HuH-7 (cell line): ENCODE results near the gene ATG16L2.
"Not testable (repeated sequence)": the region's sequence is repeated elsewhere in the genome, so short reads cannot be mapped to it uniquely, and the experiment has no call there.

Source experiments
- DNase-seq: peaks from one replicate; pipeline ENCODE4 v3.0.0; 2011; ENCODE audit warnings: low spot score

The ATG16L2 gene

DNA sequence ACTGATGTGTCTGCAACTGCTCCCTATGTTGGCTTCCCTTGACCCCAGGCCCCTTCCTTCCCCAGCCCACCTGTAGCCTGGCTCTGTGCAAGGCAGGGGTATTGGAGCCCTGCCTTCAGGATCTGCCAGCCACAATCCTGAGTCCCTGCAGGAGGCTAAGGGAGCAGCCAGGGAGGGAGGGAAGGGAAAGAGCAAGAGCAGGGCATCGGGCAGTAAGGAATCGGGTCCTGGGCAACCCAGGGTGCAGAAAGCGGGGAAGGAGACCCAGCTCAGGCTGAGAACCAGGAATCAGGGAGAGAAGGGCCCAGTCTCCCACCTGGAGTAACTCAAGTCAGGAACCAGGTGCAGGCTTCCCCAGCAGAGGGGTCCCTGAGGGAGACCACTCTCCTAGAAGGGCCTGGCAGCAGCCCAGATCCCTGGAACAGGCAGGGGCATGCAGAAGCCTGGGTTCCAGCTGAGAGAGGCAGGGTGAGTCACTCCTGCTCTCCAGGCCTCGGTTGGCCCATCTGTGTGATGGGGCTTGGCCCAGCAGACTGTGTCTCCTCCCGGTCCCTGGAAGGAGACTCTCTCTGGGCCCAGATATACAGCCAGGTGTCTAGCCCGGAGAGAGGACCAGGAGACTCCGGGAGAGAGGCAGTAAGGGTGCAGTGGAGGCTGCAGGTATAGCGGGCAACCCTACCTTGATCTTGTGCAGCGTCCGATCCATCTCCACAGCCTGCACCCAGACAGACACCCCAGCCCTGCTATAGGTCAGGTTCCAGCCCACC, 33.7 kb upstream of the ATG16L2 start:
- peak; percentile 22 for DNase-seq

- DNase-seq, result no peak
These were observed 33.2 kb upstream of the ATG16L2 start for GRCh38 chr11:72781063-72781312.

DNA sequence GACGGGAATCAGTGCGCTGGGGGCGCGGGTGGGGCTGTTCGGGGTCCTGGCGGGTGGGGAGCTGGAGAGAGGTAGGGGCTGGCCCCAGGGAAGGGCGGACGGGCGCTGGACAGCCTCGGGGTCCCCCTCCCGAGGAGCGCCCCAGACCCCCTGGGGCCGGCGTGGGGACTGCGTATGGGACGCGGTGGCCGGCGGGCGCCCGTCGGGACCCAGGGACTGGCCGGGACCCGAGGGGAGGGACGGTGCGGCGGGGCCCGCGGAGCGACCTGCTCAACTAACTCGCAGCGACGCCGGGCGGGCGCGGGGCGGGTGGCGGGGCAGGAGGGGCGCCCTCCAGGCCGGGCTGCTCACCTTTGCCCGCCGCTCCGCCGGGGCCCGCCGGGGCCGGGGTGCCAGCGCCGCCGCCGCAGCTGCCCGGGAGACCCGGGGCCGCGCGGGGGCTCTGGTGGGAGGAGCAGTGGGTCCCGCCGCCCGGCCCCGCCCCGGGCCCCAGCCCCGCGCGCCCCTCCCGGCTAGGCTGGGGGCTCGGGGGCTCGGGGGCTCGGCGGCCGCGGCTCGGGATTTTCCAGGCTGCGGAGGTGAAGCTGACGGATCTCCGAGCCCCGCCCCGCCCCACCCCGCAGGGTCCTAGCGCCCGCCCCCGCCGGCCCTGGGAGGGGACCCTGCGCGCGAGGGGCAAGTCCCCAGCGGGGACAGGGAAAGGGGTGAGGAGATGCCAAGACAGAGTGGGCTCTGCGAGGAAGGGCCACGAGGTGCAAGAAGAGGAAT, 32.7 kb upstream of the ATG16L2 start:
- DNase-seq, result peak; percentile 78

DNA sequence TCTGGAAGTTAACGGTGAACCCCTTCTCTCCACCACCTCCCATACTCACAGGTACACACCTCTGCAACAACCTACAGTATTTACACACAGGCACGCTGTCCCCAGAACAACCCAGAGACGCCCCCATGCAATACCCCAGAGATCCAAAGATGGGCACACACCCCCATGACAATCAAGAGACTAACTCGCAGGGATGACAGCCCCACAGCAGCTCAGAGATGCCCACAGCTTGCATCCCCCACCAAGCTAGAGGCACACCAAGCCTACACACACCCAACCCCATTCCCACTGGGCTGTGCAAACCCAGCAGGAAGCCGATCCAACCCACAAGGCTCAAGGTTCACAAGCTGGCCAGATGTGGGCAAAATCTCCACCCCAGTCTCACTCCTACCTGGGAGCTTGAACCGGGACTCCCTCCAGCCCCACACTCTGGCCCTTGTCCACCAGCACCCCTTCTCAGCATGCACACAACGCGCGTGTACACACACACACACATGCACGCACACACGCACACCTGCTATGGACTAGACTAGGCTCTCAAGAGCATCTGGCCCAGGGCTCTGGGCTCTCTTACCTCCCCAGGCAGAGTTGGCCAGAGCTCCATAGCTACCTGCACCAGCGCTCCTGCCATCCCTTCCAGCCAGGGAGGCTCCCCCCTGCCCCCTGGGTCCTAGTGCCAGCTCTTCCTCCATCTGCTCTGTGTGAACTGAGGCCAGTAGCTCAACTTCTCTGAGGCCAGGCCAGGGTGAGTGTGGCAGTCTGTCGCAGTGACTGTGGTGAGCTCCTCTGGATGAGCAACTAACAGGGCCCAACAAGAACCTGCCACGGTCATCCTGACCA, 31.9 kb upstream of the ATG16L2 start:
- peak; percentile 52 for DNase-seq

DNA sequence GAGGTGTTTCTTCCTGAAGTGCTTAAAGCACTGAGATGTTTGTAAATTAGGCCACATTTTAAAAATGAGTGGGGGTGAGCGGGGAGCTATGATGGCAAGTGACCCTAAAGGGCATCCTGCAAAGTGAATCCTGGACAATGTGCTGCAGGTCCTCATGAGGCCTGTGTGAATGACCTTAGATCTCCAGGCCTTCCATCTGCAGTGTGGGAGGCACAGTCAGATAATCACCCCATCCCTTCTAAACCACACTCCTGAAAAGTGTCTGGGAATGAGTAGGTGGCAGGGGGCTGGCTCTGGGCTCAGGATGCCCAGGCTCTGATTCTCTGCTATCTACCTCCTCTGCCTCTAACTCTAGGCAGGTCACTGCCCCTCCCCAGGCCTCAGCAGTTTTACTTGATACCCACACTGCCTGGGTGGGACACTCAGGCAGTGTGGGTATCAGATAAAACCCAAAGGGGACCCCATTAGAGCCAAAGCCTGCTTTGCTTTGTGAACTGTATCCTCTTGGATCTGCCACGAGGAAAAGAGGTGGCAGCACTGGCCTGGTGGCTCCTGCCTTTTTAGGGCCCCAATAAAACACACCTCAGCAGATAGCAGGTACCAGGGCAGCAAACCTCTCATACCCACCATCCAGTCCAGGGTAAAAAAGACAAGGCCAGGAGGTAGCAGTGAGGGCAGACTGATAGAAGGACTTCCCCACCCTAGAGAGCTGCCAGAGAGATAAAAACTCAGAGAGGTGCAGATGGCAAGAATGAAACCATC, 30.9 kb upstream of the ATG16L2 start:
- DNase-seq, result no peak

DNA sequence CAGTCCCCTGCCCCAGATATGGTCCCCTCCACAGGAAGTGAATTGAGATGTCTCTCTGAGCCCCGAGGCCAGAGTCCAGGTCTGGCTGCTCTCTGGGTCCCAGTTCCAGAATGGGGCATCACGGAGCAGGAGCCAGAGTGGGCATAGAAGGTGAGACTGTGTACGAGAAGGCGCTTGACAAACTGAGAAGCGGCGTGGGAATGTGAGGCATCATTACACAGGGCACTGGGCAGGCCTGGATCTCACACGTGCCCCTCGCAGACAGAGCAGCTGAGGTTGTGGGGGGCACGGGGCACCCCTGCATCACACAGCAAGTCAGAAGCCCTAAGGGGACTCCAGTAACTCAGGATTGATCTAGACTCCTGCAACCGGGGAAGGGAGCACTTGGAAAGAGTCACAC, 29.5 kb upstream of the ATG16L2 start:
- DNase-seq, result no peak

- peak; percentile 43 for DNase-seq
These were observed 27.7 kb upstream of the ATG16L2 start for GRCh38 chr11:72786305-72787215.

GRCh38 chr11:72787216-72788104, 26.8 kb upstream of the ATG16L2 start:
- DNase-seq, result peak; percentile 81

DNA sequence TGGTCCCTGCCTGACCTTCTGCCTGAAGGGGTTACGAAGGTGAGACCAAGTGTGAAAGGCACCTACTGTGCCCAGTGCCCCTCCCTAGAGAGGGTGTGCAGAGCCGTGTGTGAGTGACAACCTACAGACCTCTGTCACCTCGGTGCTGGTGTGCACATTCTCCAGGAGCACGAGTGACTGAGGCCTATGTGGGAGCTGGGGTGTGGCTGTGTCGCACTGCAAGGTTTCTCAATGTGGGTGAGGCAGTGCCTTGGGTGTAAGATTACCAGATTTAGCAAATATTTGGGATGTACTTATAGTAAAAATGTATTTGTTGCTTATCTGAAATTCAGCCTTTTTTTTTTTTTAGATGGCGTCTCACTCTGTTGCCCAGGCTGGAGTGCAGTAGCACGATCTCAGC, 26.0 kb upstream of the ATG16L2 start:
- DNase-seq, result no peak

GRCh38 chr11:72789493-72790131, 24.6 kb upstream of the ATG16L2 start:
- no peak for DNase-seq

DNA sequence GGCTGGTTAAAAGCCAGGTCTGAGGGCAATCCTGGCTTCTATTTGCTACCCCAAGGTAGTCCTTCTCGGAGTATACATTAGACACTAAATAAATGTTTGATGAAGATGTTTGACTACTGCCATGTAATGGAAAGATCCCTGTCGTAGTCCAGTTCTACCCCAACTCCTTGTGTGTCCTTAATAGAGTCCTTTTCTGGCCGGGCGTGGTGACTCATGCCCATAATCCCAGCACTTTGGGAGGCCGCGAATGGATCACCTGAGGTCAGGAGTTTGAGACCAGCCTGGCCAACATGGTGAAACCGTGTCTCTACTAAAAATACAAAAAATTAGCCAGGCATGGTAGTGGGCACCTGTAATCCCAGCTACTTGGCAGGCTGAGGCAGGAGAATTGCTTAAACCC, 23.0 kb upstream of the ATG16L2 start:
- DNase-seq, result not testable (repeated sequence)

DNA sequence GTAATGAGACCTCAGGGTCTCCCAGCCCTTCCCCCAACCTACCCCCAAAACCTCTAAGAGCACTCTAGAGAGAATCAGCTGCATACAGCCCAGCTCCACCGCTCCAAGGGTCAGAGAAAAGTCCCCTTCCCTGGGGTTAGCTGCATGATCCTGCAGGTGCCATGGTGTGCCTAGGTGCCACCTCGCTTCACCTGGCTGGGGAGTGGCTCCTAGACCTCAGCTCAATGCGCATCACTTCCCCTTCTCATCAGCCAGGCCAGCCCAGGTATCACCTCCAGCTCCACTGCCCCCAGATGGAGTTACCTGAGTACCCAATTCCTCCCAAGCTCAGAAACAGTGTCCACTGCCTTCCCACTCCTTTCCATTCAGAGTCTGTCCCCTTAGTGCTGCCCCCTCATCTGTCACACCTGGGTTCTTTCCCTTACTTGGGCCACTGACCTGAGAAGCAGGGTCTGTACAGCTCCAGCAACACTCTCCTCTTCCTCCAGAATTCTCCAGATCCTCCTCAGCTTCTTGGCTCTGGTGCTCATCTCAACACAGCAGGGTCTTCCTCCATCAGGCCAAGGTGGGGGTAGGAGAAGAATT, 21.7 kb upstream of the ATG16L2 start:
- DNase-seq, result no peak

DNA sequence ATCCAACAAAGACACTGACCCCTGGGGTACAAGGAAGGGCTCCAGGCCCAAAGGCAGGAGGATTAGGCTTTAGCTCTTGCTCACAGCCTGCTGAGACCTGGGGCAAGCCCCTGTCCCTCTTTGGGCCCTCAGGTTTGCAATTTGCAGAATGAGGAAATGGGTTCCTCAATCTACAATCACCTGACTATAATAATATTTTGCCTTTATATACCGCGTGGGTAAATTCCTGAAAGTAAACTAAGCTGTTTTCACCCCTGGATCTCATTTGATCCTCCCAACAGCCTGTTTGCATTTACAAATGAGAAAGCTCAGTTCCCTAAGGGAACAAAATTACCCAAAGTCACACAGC, 21.2 kb upstream of the ATG16L2 start:
- no peak for DNase-seq

DNA sequence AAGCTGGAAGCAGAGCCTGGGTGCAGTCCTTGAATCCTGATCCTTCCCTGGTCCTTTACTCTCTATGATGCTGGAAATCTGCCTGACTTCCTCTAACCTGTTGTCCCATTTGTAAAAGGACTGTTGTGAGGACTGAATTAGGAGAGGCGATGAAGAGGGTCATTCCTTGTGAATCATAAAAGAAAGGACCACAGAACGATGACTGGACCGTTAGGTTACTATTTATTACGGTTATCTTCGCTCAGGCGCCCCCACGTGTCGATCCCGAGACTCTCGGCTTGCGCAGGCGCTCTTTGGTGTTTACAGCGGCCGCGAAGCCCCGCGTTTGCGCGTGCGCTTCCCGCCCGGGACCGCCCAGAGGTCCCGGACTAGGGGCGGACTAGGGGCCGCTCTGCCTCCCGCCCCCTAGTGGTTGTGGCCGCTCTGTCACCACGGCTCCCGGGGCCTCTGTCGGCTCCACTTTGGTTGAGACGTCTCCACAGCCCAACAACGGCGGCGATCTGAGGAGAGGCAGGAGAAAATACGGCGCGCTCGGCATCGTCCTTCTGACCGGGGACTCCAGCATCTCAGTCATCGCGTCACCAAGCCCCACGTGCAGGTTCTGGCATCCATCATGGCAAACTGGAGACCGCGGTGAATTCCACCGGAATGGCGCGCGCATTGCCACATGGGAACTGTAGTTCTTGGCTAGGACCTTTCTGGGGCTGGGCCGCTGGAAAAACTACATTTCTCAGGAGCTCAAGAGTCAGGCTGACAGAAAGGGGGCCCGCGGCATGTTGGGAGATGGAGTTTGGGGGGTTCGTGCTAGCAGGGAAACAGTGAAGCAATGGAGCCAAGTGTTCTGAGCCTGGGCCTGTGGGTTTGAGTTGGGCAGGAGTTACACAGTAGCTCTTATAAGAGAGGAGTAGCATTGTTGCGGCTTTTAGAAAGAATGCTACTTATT, 20.5 kb upstream of the ATG16L2 start, which contains the start of gene STARD10:
STARD10 (minus strand) TSS at position 623 of the 943 bp plus-strand sequence. CDS start 12,866 bp downstream, outside the sequence.
- peak; percentile 90 for DNase-seq

- DNase-seq, result no peak
These were observed 15.8 kb upstream of the ATG16L2 start for GRCh38 chr11:72798361-72798760.

DNA sequence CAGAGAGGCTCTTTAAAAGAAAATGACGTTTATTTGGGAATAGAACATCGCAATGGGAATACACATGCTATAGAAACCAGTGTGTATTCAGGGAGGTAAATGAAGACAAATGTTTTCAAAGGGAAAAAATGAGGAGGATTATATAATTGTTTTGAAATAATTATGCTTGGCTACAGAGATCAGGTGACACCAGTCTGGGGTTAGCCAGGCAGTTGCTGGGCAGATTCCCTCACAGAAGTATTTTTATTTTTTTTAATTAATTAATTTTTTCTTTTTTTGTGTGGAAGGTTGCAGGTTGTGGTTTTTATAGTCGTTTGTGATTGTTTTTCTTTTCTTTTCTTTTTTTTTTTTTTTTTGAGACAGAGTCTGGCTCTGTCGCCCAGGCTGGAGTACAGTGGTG, 14.8 kb upstream of the ATG16L2 start:
- no peak for DNase-seq

- no peak for DNase-seq
These were observed 11.4 kb upstream of the ATG16L2 start for GRCh38 chr11:72802822-72803221.

GRCh38 chr11:72805216-72805615, 9.0 kb upstream of the ATG16L2 start:
- no peak for DNase-seq
